Lower lobe of right lung (tissue), 2 donors: ENCODE data around the gene KIRREL1. TPM values are rescaled to one million over a fixed set of nuclear protein-coding genes. Genes with fewer than 3 reads are reported as not detected.

ENCODE experiments used
- ATAC-seq, 2 donors: fragments of 200-7000 bp; cut with Tn5 transposase; one replicate each; pipeline ENCODE4 v1.9.1; 2020 to 2022; ENCODE audit warnings: mild to moderate bottlenecking in 2 of 2, moderate library complexity in 2 of 2
- DNase-seq: peaks from one replicate; pipeline ENCODE4 v3.0.0-alpha.2; 2020
- H3K27ac ChIP-seq: fragments of 200-600 bp; one replicate; pipeline ENCODE4 v1.8.0; 2022
- H3K27me3 ChIP-seq: fragments of 200-600 bp; one replicate; pipeline ENCODE4 v1.8.0; 2022; ENCODE audit warnings: low read depth
- H3K36me3 ChIP-seq: fragments of 200-600 bp; one replicate; pipeline ENCODE4 v1.8.0; 2022; ENCODE audit warnings: mild to moderate bottlenecking
- H3K4me1 ChIP-seq: fragments of 200-600 bp; one replicate; pipeline ENCODE4 v1.8.0; 2022
- H3K4me3 ChIP-seq: fragments of 200-600 bp; one replicate; pipeline ENCODE4 v1.8.0; 2022; ENCODE audit warnings: mild to moderate bottlenecking
- H3K9me3 ChIP-seq: fragments of 200-600 bp; one replicate; pipeline ENCODE4 v1.8.0; 2022
- CTCF ChIP-seq: fragments of 200-600 bp; IDR thresholded peaks from one replicate; pipeline ENCODE4 v1.8.0; 2022; ENCODE audit warnings: antibody characterized with exemption, mild to moderate bottlenecking
- intact Hi-C: fragments of 100-400 bp; cut with DNase I; formaldehyde crosslinking; loops from one replicate; pipeline ENCODE4 v1.11.0; 2022
- total RNA-seq: library from RNA; stranded (reverse); fragmentation: NEBNext Ultra II Directional; extraction: Animal tissue kit (Norgen Biotek cat#: 25700); gene quantifications from one replicate; pipeline ENCODE4 v1.2.1, GENCODE V29; 2021
- donor health status: DM: no; HTN: yes; CAD: no; lungs with severe emphysema.

The KIRREL1 gene
- total RNA-seq, 1 donor from 2014 or later: 26.9 TPM

- H3K9me3 ChIP-seq: no peaks in the 10 kb centered on the region
- H3K4me1 ChIP-seq: peaks cover 29% of the 10 kb centered on the region
- DNase-seq (no peak), ATAC-seq (peak in 1 of 2 donors; percentile 45)
- intact Hi-C loops: no loop called here
- TF ChIP-seq CTCF: no peak
- H3K27ac ChIP-seq: no peak overlapping the region
- H3K27me3 ChIP-seq: no peaks in the 10 kb centered on the region
- H3K36me3 ChIP-seq: no peaks in the 10 kb centered on the region
- no peak overlapping the region for H3K4me3 ChIP-seq
These were observed 43.8 kb downstream of the KIRREL1 start for GRCh38 chr1:158037008-158037865.

GRCh38 chr1:158037866-158038359, 44.5 kb downstream of the KIRREL1 start:
- no peak for DNase-seq
- intact Hi-C loops: no loop called here
- Histone ChIP-seq H3K27me3 (no peaks in the 10 kb centered on the region), H3K36me3 (no peaks in the 10 kb centered on the region), H3K4me1 (peaks cover 29% of the 10 kb centered on the region), H3K9me3 (no peaks in the 10 kb centered on the region), H3K27ac (peak overlapping the region; percentile 11), H3K4me3 (no peak overlapping the region)
- ATAC-seq: peak; percentile 21 to 40
- no peak for TF ChIP-seq CTCF

- intact Hi-C loops: no loop called here
- no peaks in the 10 kb centered on the region for H3K27me3 ChIP-seq
- no peak for ATAC-seq
- no peaks in the 10 kb centered on the region for H3K36me3 ChIP-seq
- H3K9me3 ChIP-seq: no peaks in the 10 kb centered on the region
- DNase-seq: no peak
- no peak overlapping the region for H3K27ac ChIP-seq
- H3K4me3 ChIP-seq: no peak overlapping the region
- H3K4me1 ChIP-seq: peaks cover 29% of the 10 kb centered on the region
- TF ChIP-seq CTCF: no peak
These were observed 45.3 kb downstream of the KIRREL1 start for GRCh38 chr1:158038793-158039192.

GRCh38 chr1:158039380-158039779, 45.9 kb downstream of the KIRREL1 start:
- DNase-seq: no peak
- intact Hi-C loops: no loop called here
- H3K36me3 ChIP-seq: no peaks in the 10 kb centered on the region
- H3K4me1 ChIP-seq: peaks cover 29% of the 10 kb centered on the region
- no peaks in the 10 kb centered on the region for H3K9me3 ChIP-seq
- H3K4me3 ChIP-seq: no peak overlapping the region
- no peak overlapping the region for H3K27ac ChIP-seq
- no peak for ATAC-seq
- no peaks in the 10 kb centered on the region for H3K27me3 ChIP-seq
- TF ChIP-seq CTCF: no peak

GRCh38 chr1:158040323-158040722, 46.9 kb downstream of the KIRREL1 start:
- no peaks in the 10 kb centered on the region for H3K36me3 ChIP-seq
- peaks cover 36% of the 10 kb centered on the region for H3K4me1 ChIP-seq
- no peak overlapping the region for H3K4me3 ChIP-seq
- DNase-seq: no peak
- H3K27me3 ChIP-seq: no peaks in the 10 kb centered on the region
- ATAC-seq: no peak
- intact Hi-C loops: no loop called here
- H3K9me3 ChIP-seq: no peaks in the 10 kb centered on the region
- no peak for TF ChIP-seq CTCF
- no peak overlapping the region for H3K27ac ChIP-seq
